ENCODE measurements around the gene PTPMT1.

GRCh38 chr11:47538741-47539565 is 26.4 kb upstream of the PTPMT1 start:
- TF ChIP-seq CTCF (IDR thresholded peaks at IDR 0.05) (no peak), POLR2A (IDR thresholded peaks at IDR 0.05) (no peak)
